GM12801 (cell line): ENCODE measurements around the gene SNAPC2.

Experiments
- TF ChIP-seq, protein P1 (sequence below): IDR thresholded peaks from one replicate; pipeline ENCODE4 v1.5.1; 2011; ENCODE audit warnings: control low read depth; ENCODE audit not compliant: insufficient read length; ENCODE audit errors: extremely low read depth

SNAPC2 gene

DNA sequence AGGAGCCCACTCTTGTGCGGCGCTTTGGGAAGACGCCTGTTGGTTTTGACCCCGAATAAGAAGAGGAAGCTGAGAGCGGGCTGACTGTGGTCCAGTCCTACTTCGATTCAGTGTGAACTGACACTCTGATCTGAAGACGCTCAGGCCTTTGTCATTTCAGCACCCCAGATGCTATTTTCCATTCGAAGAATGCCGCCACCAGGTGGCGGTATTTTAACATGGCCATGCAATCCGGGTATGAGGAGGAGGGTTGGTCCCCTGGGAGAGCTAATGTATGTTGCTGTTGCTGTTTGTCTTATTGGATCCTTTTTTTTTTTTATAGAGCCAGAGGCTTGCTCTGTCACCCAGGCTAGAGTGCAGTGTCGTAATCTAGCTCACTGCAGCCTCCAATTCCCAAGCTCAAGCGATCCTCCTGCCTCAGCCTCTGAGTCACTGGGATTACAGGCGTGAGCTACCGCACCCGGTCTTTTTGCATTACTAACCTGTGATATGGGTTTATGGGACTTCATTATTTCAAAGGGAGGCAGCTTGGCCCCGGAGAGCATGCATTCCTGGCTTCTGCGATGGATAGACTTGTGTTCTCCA, 24.1 kb downstream of the SNAPC2 start:
- TF ChIP-seq, protein P1, sequence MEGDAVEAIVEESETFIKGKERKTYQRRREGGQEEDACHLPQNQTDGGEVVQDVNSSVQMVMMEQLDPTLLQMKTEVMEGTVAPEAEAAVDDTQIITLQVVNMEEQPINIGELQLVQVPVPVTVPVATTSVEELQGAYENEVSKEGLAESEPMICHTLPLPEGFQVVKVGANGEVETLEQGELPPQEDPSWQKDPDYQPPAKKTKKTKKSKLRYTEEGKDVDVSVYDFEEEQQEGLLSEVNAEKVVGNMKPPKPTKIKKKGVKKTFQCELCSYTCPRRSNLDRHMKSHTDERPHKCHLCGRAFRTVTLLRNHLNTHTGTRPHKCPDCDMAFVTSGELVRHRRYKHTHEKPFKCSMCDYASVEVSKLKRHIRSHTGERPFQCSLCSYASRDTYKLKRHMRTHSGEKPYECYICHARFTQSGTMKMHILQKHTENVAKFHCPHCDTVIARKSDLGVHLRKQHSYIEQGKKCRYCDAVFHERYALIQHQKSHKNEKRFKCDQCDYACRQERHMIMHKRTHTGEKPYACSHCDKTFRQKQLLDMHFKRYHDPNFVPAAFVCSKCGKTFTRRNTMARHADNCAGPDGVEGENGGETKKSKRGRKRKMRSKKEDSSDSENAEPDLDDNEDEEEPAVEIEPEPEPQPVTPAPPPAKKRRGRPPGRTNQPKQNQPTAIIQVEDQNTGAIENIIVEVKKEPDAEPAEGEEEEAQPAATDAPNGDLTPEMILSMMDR = peak; percentile 41

- TF ChIP-seq, protein P1 = no peak
Observed at GRCh38 chr19:7947939-7948338, 27.8 kb downstream of the SNAPC2 start.

GRCh38 chr19:7953060-7953459, 32.9 kb downstream of the SNAPC2 start:
- TF ChIP-seq, protein P1 = no peak

- TF ChIP-seq, protein P1 = no peak
Observed at GRCh38 chr19:7953576-7953975, 33.4 kb downstream of the SNAPC2 start.

- TF ChIP-seq, protein P1 = no peak
Observed at GRCh38 chr19:7955696-7956095, 35.6 kb downstream of the SNAPC2 start.

DNA sequence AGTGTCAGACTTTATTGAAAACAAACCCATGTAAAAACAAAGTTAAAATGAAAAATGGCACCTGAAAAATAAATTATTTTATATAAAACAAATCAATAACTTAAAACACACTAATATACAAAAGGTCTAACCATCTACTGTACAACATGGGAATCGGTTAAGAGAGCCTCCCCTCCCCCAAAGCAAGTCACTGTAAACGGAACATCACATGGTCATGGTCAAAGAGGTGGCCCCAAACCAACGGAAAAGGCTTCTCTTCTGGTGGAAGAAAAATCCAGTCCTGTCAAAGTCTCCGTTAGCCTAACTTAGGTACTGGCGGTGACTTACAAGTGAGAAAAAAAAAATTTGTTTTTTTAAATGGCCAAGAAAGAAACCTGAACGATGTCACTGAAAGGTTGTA, 39.1 kb downstream of the SNAPC2 start:
- TF ChIP-seq, protein P1 = no peak

DNA sequence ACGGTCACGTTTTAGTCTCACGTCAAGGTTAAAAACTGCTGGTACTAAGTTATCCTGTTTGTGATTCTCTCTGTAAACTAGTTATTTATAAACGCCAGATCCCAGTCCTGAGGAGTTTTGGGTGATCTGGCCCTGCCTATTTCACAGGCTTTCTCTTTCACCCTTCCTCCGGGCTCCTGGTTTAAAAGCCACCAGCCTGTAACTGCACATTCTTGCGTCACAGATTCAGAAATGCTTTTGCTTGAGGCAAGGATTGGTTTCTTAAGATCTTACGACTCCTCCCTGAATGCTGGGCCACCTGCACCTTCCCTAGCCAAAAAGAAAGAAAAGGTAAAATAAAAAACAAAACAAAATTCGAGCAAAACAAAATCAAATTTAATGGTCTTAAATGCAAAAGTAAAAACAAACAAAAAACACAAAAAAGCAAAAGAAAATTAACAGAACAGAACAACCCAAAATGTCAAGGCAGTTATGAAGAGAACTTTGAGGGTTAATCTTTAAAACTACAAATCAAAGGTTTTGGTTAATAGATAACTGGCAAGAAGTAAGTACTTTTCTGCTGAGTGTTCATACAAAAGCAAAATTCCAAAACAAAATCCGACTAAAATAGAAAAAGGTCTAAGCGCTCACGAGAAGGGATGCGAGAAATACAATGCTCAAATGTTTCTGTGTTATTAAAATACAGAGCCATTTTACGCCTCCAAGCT, 41.9 kb downstream of the SNAPC2 start:
- TF ChIP-seq, protein P1 = no peak
